DND-41 (cell line): ENCODE measurements around the gene CSE1L.

Source experiments
- EZH2 ChIP-seq: IDR thresholded peaks from 3 replicates; pipeline ENCODE4 v1.6.1; 2012; ENCODE audit warnings: borderline replicate concordance, low read depth, mild to moderate bottlenecking, moderate library complexity, low read length, inconsistent platforms; ENCODE audit not compliant: severe bottlenecking
- TF ChIP-seq, protein P1 (sequence below): IDR thresholded peaks from 2 replicates; pipeline ENCODE4 v1.5.1; 2012; ENCODE audit warnings: borderline replicate concordance, low read length, moderate library complexity, mild to moderate bottlenecking; ENCODE audit not compliant: poor library complexity, severe bottlenecking; ENCODE audit errors: extremely low read depth

DNA sequence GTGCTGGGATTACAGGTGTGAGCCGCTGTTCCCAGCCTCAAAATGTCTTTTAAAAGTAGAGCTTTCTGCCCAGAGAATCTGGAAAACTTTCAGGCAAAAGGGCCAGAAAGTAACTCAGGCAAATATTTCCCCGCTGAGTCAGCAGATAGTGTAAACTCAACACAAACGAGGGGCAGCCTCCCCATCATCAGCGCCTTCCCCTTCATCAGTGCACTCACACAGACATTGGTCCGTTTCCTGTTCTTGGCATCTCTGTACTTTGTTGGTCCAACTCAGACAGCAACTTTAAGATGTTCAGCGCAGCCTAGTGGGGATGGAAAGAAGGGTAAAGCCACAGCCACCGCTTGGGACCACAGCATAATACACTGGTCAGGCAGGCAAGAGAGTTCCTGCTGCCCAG lies 69.5 kb downstream of the CSE1L start:
- TF ChIP-seq, protein P1, sequence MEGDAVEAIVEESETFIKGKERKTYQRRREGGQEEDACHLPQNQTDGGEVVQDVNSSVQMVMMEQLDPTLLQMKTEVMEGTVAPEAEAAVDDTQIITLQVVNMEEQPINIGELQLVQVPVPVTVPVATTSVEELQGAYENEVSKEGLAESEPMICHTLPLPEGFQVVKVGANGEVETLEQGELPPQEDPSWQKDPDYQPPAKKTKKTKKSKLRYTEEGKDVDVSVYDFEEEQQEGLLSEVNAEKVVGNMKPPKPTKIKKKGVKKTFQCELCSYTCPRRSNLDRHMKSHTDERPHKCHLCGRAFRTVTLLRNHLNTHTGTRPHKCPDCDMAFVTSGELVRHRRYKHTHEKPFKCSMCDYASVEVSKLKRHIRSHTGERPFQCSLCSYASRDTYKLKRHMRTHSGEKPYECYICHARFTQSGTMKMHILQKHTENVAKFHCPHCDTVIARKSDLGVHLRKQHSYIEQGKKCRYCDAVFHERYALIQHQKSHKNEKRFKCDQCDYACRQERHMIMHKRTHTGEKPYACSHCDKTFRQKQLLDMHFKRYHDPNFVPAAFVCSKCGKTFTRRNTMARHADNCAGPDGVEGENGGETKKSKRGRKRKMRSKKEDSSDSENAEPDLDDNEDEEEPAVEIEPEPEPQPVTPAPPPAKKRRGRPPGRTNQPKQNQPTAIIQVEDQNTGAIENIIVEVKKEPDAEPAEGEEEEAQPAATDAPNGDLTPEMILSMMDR, result no peak
- TF ChIP-seq EZH2, result no peak
